Stomach (tissue), 9 donors: ENCODE results near the gene PNISR. TPM values are rescaled to one million over a fixed set of nuclear protein-coding genes. Genes with fewer than 3 reads are reported as not detected.

Experiments
- DNase-seq, 2 donors: peaks; one replicate each; pipeline versions ENCODE4 v3.0.0 to v3.0.0-alpha.2; 2013 to 2019
- H3K27ac ChIP-seq, 5 donors: fragments of 200-600 bp in 4 of 5; sonication (generic) in 4 of 5; one replicate each; pipeline ENCODE4 v1.5.1; 2013 to 2019; ENCODE audit warnings: mild to moderate bottlenecking in 1 of 5, moderate library complexity in 1 of 5
- H3K27me3 ChIP-seq, 3 donors: fragments of 200-600 bp; sonication (generic); one replicate each; pipeline ENCODE4 v1.5.1; 2017 to 2019; ENCODE audit warnings: mixed run types in 1 of 3
- H3K36me3 ChIP-seq, 4 donors: fragments of 200-600 bp; sonication (generic); 1 replicate in 3 of 4; 2 replicates in 1 of 4; pipeline ENCODE4 v1.5.1; 2016 to 2019
- H3K4me1 ChIP-seq, 4 donors: fragments of 200-600 bp; sonication (generic); one replicate each; pipeline ENCODE4 v1.5.1; 2016 to 2019
- H3K4me3 ChIP-seq, 4 donors: fragments of 200-600 bp; sonication (generic) in 3 of 4; one replicate each; pipeline ENCODE4 v1.5.1; 2016 to 2019; ENCODE audit warnings: mild to moderate bottlenecking in 1 of 4
- H3K9me3 ChIP-seq, 4 donors: fragments of 200-600 bp; sonication (generic); one replicate each; pipeline ENCODE4 v1.5.1; 2016 to 2019
- EP300 ChIP-seq: sonication (generic); formaldehyde crosslinking; IDR thresholded peaks from one replicate; pipeline ENCODE4 v1.6.1; 2017; ENCODE audit warnings: antibody characterized with exemption
- POLR2A ChIP-seq, 4 donors: fragments of 450-650 bp; IDR thresholded peaks; one replicate each; pipeline ENCODE4 v1.6.1; 2016; ENCODE audit warnings: antibody characterized with exemption in 4 of 4, control low read depth in 2 of 4, mild to moderate bottlenecking in 1 of 4, moderate library complexity in 1 of 4
- POLR2AphosphoS5 ChIP-seq, 3 donors: sonication (generic); formaldehyde crosslinking; IDR thresholded peaks; one replicate each; pipeline ENCODE4 v1.6.1; 2016; ENCODE audit warnings: antibody characterized with exemption in 3 of 3
- WGBS, 5 donors: extraction: QIAGEN DNeasy Blood & Tissue Kit in 3 of 5; methylation state at CpG; one replicate each; pipeline versions ENCODE4 v1.1.5 to v1.1.7; 2013 to 2018; 5-methylcytosine and 5-hydroxymethylcytosine counted together
- intact Hi-C: fragments of 100-400 bp; cut with DNase I; formaldehyde crosslinking; loops from one replicate; pipeline ENCODE4 v1.15.1; 2023; ENCODE audit warnings: low total_unique reads
- polyA plus RNA-seq, 3 donors: library from polyadenylated mRNA; stranded (reverse); fragments of 200-250 nt; gene quantifications; one replicate each; pipeline ENCODE4 v1.2.3, GENCODE V29; 2013
- total RNA-seq, 5 donors: library from RNA; depleted of rRNA; stranded (reverse); fragments of >200 nt; gene quantifications; one replicate each; pipeline versions ENCODE4 v1.1.0 to v1.2.3, GENCODE V29; 2014 to 2016
- TF ChIP-seq, protein P1 (sequence below), 7 experiments: fragments of 450-650 bp in 4 of 7; fragments of 200-600 bp in 3 of 7; sonication (generic) in 3 of 7; IDR thresholded peaks; one replicate each; pipeline ENCODE4 v1.5.1; 2016 to 2019; ENCODE audit warnings: antibody characterized with exemption in 7 of 7, control low read depth in 2 of 7, mild to moderate bottlenecking in 1 of 7
- donor health status: healthy with polysubstance abuse.
- donor health status: Bipolar disorder and iron deficiency.
- donor health status: healthy.

Gene PNISR
- total and polyA plus RNA-seq, 8 donors: 16.9 to 320 (median 116) TPM

DNA sequence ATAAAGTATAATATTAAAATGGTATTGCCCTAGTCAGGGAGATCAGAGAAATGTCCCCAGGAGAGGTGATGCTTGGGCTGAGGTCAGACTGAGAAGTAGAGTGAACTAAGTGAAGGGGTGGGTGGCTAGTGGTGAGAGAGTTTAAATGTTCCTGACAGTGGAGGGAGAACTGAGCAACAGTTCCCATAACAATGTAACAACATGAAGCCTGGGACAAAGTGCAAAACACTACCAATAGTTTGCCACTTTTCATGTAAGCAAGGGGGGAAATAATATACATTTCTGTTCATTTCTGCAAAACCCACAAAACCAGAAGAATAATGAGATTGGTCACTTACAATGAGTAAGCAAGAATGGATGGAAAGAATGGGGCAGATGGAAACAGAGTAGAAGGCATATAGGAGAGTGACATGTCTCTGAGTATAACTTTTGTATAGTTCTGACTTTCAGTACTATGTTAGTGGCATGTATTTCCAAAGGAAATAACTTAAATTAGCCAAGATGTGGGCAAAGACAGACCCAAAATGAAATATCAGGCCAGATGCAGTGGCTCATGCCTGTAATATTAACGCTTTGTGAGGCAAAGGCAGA, 62.3 kb downstream of the PNISR start:
- Histone ChIP-seq H3K4me3 (no peak overlapping the region), H3K4me1 (no peaks in the 10 kb centered on the region), H3K27ac (no peak overlapping the region), H3K36me3 (no peaks in the 10 kb centered on the region), H3K27me3 (no peaks in the 10 kb centered on the region), H3K9me3 (no peaks in the 10 kb centered on the region)
- no peak for DNase-seq
- intact Hi-C loops: no loop called here
- TF ChIP-seq EP300 (no peak), POLR2AphosphoS5 (IDR thresholded peaks at IDR 0.05) (no peak), POLR2A (IDR thresholded peaks at IDR 0.05) (no peak)
- TF ChIP-seq, protein P1, sequence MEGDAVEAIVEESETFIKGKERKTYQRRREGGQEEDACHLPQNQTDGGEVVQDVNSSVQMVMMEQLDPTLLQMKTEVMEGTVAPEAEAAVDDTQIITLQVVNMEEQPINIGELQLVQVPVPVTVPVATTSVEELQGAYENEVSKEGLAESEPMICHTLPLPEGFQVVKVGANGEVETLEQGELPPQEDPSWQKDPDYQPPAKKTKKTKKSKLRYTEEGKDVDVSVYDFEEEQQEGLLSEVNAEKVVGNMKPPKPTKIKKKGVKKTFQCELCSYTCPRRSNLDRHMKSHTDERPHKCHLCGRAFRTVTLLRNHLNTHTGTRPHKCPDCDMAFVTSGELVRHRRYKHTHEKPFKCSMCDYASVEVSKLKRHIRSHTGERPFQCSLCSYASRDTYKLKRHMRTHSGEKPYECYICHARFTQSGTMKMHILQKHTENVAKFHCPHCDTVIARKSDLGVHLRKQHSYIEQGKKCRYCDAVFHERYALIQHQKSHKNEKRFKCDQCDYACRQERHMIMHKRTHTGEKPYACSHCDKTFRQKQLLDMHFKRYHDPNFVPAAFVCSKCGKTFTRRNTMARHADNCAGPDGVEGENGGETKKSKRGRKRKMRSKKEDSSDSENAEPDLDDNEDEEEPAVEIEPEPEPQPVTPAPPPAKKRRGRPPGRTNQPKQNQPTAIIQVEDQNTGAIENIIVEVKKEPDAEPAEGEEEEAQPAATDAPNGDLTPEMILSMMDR (IDR thresholded peaks at IDR 0.05): no peak
- 85 to 93% (median 88%) methylated on average over 1 of the region's 1 CpG for WGBS, 5 donors

DNA sequence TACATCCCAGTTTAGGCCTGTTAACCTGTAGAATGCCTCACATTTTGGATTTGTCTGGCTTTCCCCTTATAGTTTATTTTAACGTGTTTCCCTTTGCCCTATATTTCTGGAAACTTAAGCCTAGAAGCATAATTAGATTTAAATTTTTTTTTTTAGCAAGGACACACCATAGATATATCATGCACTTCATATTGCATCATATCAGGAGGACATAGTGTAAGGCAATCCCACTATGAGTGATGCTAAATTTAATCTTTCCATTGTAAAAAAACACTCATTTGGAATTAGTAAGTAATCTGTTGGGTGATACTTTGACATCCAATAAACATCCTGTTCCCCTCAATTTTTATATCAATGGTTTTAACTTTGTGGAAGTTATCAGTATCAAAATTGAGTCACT, 65.3 kb downstream of the PNISR start:
- intact Hi-C loops: no loop called here
- H3K36me3 ChIP-seq: no peaks in the 10 kb centered on the region
- H3K4me3 ChIP-seq: no peak overlapping the region
- H3K27ac ChIP-seq: no peak overlapping the region
- no peaks in the 10 kb centered on the region for H3K27me3 ChIP-seq
- WGBS, 5 donors: 65 to 82% (median 70%) methylated on average over 1 of the region's 1 CpG
- H3K4me1 ChIP-seq: no peaks in the 10 kb centered on the region
- DNase-seq: no peak
- no peak for TF ChIP-seq POLR2AphosphoS5 (IDR thresholded peaks at IDR 0.05)
- TF ChIP-seq POLR2A (IDR thresholded peaks at IDR 0.05): no peak
- no peaks in the 10 kb centered on the region for H3K9me3 ChIP-seq

DNA sequence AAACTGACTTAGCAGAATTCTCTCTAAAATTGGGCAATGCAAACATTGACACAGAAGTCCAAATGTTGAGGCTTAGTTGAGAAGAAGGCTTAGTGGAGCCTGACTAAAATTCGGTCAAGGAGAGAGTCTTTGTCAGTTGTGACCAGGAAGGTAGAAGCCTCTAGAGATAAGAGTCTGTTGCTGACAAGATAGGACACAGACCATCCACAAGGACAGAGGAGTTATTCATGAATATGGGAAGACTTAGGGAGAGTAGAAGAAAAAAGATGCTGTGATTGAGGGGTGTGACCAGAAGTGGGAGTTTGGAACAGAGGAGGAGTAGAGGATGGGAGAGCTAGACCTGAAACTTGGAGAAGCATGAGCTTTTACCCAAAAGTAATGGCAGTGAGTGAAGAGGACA, 68.5 kb downstream of the PNISR start:
- no peaks in the 10 kb centered on the region for H3K9me3 ChIP-seq
- H3K4me1 ChIP-seq: no peaks in the 10 kb centered on the region
- TF ChIP-seq EP300: no peak
- TF ChIP-seq POLR2AphosphoS5 (IDR thresholded peaks at IDR 0.05): no peak
- no peak for TF ChIP-seq POLR2A (IDR thresholded peaks at IDR 0.05)
- TF ChIP-seq, protein P1 (IDR thresholded peaks at IDR 0.05): no peak
- no peak for DNase-seq
- intact Hi-C loops: no loop called here
- H3K27me3 ChIP-seq: peaks cover 0 to 16% (median 0%) of the 10 kb centered on the region in 3 donors
- H3K4me3 ChIP-seq: no peak overlapping the region
- H3K27ac ChIP-seq: no peak overlapping the region
- 61 to 83% (median 77%) methylated on average over 1 of the region's 1 CpG for WGBS, 5 donors
- no peaks in the 10 kb centered on the region for H3K36me3 ChIP-seq

DNA sequence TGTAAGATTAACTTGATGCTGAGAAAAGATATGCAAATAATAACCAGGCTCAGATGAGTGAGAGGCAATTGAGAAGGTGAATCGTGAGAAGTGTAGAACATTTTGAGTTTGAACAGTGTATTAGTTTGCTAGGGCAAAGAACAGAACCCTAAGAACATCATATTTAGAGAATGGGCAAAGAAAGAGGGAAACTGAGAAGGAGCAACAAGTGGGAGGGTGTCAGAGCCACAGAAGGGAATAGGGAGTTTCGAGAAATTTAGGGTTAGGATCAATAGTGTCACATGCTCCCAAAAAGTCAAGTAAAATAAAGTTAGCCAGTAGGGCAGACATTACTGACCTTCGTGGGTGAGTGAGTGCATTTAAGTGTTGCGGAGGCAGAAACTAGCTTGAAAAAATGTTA, 70.1 kb downstream of the PNISR start:
- no peak for DNase-seq
- H3K9me3 ChIP-seq: no peaks in the 10 kb centered on the region
- 63 to 75% (median 73%) methylated on average over 4 of the region's 4 CpGs for WGBS, 5 donors
- no peak overlapping the region for H3K4me3 ChIP-seq
- intact Hi-C loops: no loop called here
- H3K27ac ChIP-seq: no peak overlapping the region
- peaks cover 0 to 22% (median 3%) of the 10 kb centered on the region in 3 donors for H3K27me3 ChIP-seq
- TF ChIP-seq EP300 (no peak), POLR2A (IDR thresholded peaks at IDR 0.05) (no peak), POLR2AphosphoS5 (IDR thresholded peaks at IDR 0.05) (no peak)
- TF ChIP-seq, protein P1 (IDR thresholded peaks at IDR 0.05): no peak
- no peaks in the 10 kb centered on the region for H3K36me3 ChIP-seq
- H3K4me1 ChIP-seq: peaks cover 0 to 9% (median 7%) of the 10 kb centered on the region in 4 donors

DNA sequence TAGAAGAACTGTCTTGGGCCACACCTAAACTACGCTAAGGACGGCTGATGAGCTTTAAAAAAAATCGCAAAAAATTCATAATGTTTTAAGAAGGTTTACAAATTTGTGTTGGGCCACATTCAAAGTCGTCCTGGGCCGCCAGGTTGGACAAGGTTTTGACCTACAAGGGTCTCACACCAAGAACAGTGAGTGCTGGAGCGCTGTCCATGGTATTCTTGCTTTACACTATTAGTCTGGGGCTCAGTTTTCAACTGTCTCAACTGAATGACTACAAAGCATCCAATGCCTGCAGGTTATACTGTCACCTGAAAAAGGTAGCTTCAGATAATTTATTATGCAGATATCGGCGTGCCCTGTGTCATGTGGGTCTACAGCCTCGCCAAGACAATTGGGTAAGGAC, 72.0 kb downstream of the PNISR start:
- intact Hi-C loops: no loop called here
- H3K4me1 ChIP-seq: peaks cover 0 to 23% (median 19%) of the 10 kb centered on the region in 4 donors
- no peak overlapping the region for H3K4me3 ChIP-seq
- no peak overlapping the region for H3K27ac ChIP-seq
- peaks cover 0 to 40% (median 8%) of the 10 kb centered on the region in 3 donors for H3K27me3 ChIP-seq
- WGBS, 5 donors: 66 to 76% (median 72%) methylated on average over 9 of the region's 9 CpGs
- TF ChIP-seq EP300: no peak
- no peak for TF ChIP-seq POLR2A (IDR thresholded peaks at IDR 0.05)
- TF ChIP-seq POLR2AphosphoS5 (IDR thresholded peaks at IDR 0.05): no peak
- TF ChIP-seq, protein P1 (IDR thresholded peaks at IDR 0.05): no peak
- no peak for DNase-seq
- no peaks in the 10 kb centered on the region for H3K36me3 ChIP-seq
- H3K9me3 ChIP-seq: no peaks in the 10 kb centered on the region
